OCI-LY3 (cell line): ENCODE data around the gene PAX5.

Source experiments
- H2AFZ ChIP-seq: fragments of 200-600, 300-600 bp; shearing (Covaris generic); 2 replicates; pipeline ENCODE4 v1.6.0; 2014; ENCODE audit warnings: antibody characterized with exemption, low read depth, low read length
- H3K27ac ChIP-seq: fragments of 200-600, 300-600 bp; sonication (generic); 2 replicates; pipeline ENCODE4 v1.5.1; 2014; ENCODE audit warnings: mild to moderate bottlenecking, low read length, moderate library complexity, mixed read lengths
- H3K27me3 ChIP-seq: fragments of 200-600, 300-600 bp; sonication (generic); 2 replicates; pipeline ENCODE4 v1.6.1; 2014; ENCODE audit warnings: low read depth, low read length, mixed read lengths
- H3K36me3 ChIP-seq: fragments of 200-600, 300-600 bp; sonication (generic); replicated peaks from 2 replicates; pipeline ENCODE3; 2014; ENCODE audit warnings: low read depth, low read length, mixed read lengths
- H3K4me1 ChIP-seq: fragments of 300-600, 200-600 bp; sonication (generic); 2 replicates; pipeline ENCODE4 v1.6.1; 2014; ENCODE audit warnings: low read length, mixed read lengths
- H3K4me2 ChIP-seq: fragments of 200-600, 300-600 bp; sonication (generic); 2 replicates; pipeline ENCODE4 v1.6.1; 2014; ENCODE audit warnings: low read length, mixed read lengths
- H3K4me3 ChIP-seq: fragments of 300-600, 200-600 bp; sonication (generic); 2 replicates; pipeline ENCODE4 v1.5.1; 2014; ENCODE audit warnings: antibody characterized with exemption, mild to moderate bottlenecking, low read length, moderate library complexity
- H3K79me2 ChIP-seq: fragments of 300-600, 200-600 bp; shearing (Covaris generic); 2 replicates; pipeline ENCODE4 v1.6.1; 2014; ENCODE audit warnings: mild to moderate bottlenecking, low read length, mixed read lengths
- H3K9ac ChIP-seq: fragments of 300-600, 200-600 bp; shearing (Covaris generic); 2 replicates; pipeline ENCODE4 v1.6.0; 2014; ENCODE audit warnings: mild to moderate bottlenecking, low read length, moderate library complexity
- H3K9me3 ChIP-seq: fragments of 200-600, 300-600 bp; shearing (Covaris generic); 2 replicates; pipeline ENCODE4 v1.6.1; 2014; ENCODE audit warnings: low read length, mixed read lengths; ENCODE audit not compliant: insufficient read depth
- H4K20me1 ChIP-seq: fragments of 200-600, 300-600 bp; sonication (generic); 2 replicates; pipeline ENCODE4 v1.6.1; 2016; ENCODE audit warnings: low read length, mixed read lengths; ENCODE audit not compliant: insufficient read depth
- EZH2phosphoT487 ChIP-seq: fragments of 200-600 bp; shearing (Covaris generic); IDR thresholded peaks from 2 replicates; pipeline ENCODE4 v1.6.1; 2018; ENCODE audit warnings: antibody characterized with exemption, mixed run types, low read depth
- TF ChIP-seq, protein P1 (sequence below): fragments of 200-600, 300-600 bp; sonication (generic); IDR thresholded peaks from 2 replicates; pipeline ENCODE4 v1.5.1; 2014; ENCODE audit warnings: antibody characterized with exemption, low read length, low read depth

Gene PAX5

GRCh38 chr9:36912620-36913019, 121.4 kb downstream of the PAX5 start:
- no peak overlapping the region for H3K4me3 ChIP-seq
- no peaks in the 10 kb centered on the region for H3K9me3 ChIP-seq
- H4K20me1 ChIP-seq, result peaks cover 65% of the 10 kb centered on the region
- H2AFZ ChIP-seq, result no peak overlapping the region
- H3K27ac ChIP-seq, result no peak overlapping the region
- no peak for TF ChIP-seq EZH2phosphoT487
- TF ChIP-seq, protein P1, sequence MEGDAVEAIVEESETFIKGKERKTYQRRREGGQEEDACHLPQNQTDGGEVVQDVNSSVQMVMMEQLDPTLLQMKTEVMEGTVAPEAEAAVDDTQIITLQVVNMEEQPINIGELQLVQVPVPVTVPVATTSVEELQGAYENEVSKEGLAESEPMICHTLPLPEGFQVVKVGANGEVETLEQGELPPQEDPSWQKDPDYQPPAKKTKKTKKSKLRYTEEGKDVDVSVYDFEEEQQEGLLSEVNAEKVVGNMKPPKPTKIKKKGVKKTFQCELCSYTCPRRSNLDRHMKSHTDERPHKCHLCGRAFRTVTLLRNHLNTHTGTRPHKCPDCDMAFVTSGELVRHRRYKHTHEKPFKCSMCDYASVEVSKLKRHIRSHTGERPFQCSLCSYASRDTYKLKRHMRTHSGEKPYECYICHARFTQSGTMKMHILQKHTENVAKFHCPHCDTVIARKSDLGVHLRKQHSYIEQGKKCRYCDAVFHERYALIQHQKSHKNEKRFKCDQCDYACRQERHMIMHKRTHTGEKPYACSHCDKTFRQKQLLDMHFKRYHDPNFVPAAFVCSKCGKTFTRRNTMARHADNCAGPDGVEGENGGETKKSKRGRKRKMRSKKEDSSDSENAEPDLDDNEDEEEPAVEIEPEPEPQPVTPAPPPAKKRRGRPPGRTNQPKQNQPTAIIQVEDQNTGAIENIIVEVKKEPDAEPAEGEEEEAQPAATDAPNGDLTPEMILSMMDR, result no peak
- H3K36me3 ChIP-seq, result peaks cover 64% of the 10 kb centered on the region
- peaks cover 91% of the 10 kb centered on the region for H3K79me2 ChIP-seq
- H3K4me2 ChIP-seq, result no peak overlapping the region
- no peak overlapping the region for H3K9ac ChIP-seq
- H3K27me3 ChIP-seq, result no peaks in the 10 kb centered on the region
- H3K4me1 ChIP-seq, result no peaks in the 10 kb centered on the region

DNA sequence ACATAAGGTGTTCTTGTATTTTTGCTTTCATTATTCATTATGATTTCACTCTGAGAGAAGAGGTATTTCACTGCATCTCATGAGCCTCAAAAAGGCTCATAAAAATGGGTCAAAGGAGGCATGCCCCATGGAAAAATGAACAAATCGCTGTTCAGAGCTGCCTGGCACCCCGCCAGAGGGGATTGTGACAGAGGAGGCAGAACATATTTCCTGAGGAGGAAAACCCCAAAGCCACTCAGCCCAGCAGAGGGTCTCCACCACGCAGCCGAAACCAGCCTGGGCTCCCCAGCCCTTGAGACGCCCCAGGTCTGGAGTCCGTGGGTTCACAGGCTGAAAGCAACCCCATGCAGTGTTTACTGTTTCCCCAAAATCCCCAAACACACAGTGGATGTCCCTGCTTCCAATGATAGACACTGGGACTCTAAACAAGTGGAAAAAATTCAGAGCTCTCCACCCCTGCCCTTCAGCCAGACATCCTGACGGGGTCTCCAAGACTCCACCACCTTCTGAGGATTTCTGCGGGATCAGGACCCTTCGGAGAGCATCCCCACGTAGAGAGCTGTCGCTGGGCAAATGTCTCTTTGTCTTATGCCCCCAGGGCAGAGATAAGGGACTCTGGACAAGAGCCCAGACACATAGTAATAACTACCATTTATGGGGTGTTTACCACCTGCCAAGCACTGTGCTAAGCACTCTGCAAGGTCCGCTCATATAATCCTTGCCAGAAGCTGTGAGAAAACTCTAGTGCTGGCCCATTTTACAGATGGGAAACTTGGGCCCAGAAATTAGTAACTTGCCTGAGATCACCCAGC, 122.3 kb downstream of the PAX5 start:
- Histone ChIP-seq H4K20me1 (peaks cover 73% of the 10 kb centered on the region), H3K4me2 (no peak overlapping the region), H2AFZ (no peak overlapping the region), H3K27me3 (no peaks in the 10 kb centered on the region), H3K27ac (no peak overlapping the region), H3K4me1 (no peaks in the 10 kb centered on the region), H3K9me3 (no peaks in the 10 kb centered on the region), H3K36me3 (peaks cover 73% of the 10 kb centered on the region), H3K9ac (no peak overlapping the region), H3K4me3 (no peak overlapping the region), H3K79me2 (peaks cover 96% of the 10 kb centered on the region)
- TF ChIP-seq EZH2phosphoT487, result no peak
- TF ChIP-seq, protein P1, result no peak

DNA sequence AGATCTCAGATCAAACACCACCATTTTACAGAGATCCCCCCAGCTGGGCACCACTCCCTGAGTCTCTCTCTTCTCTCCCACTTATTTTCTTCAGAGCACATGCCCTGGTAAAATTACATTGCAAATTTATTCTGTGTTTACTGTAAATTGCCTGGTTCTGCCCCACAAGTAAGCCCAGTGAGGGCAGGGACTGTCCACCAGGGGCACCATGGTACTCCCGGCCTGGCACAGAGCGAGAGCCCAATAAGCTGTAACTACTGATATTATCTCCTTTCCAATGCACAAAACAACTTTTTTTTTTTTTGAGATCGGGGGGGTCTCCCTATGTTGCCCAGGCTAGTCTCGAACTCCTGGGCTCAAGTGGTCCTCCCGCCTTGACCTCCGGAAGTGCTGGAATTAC, 123.0 kb downstream of the PAX5 start:
- Histone ChIP-seq H3K9me3 (no peaks in the 10 kb centered on the region), H2AFZ (no peak overlapping the region), H3K36me3 (peaks cover 74% of the 10 kb centered on the region), H4K20me1 (peaks cover 81% of the 10 kb centered on the region), H3K27ac (no peak overlapping the region), H3K4me2 (no peak overlapping the region), H3K4me3 (no peak overlapping the region), H3K27me3 (no peaks in the 10 kb centered on the region), H3K9ac (no peak overlapping the region), H3K4me1 (no peaks in the 10 kb centered on the region), H3K79me2 (peaks cover 96% of the 10 kb centered on the region)
- TF ChIP-seq, protein P1, result peak; percentile 11; the same call in 1 of the 2 replicates
- no peak for TF ChIP-seq EZH2phosphoT487

DNA sequence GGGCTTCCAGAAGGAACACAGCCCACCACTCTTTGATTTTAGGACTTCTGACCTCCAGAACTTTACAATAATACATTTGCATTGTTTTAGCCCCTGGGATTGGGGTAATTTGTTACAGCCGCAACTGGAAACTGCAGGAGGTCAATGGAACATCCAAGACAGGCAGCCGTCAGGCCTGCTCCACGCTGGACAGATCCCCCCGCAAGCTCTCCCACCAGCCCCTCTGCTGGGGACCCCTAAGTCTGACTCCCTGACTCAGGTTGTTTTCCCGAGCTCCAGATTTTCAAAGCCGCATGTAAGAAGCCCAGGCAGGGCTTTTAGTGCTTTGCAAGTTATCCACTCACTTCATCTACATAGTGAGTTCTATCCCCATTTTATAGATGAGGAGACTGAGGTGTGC, 127.6 kb downstream of the PAX5 start:
- Histone ChIP-seq H4K20me1 (peaks cover 94% of the 10 kb centered on the region), H3K9me3 (no peaks in the 10 kb centered on the region), H3K9ac (no peak overlapping the region), H3K36me3 (peaks cover 65% of the 10 kb centered on the region), H3K4me3 (no peak overlapping the region), H3K27me3 (no peaks in the 10 kb centered on the region), H3K4me1 (peaks cover 10% of the 10 kb centered on the region), H3K4me2 (no peak overlapping the region), H2AFZ (no peak overlapping the region), H3K79me2 (peaks cover 94% of the 10 kb centered on the region), H3K27ac (no peak overlapping the region)
- TF ChIP-seq, protein P1, result no peak
